Ovary (tissue), 9 donors: Measurements from ENCODE around the gene AQP1. TPM values are rescaled to one million over a fixed set of nuclear protein-coding genes. Genes with fewer than 3 reads are reported as not detected.

Source experiments
- DNase-seq, 5 donors: peaks; one replicate each; pipeline ENCODE4 v3.0.0-alpha.2; 2019 to 2020
- H3K27ac ChIP-seq, 2 donors: fragments of 200-600 bp; one replicate each; pipeline versions ENCODE4 v1.5.1 to v1.8.0; 2019 to 2022
- H3K27me3 ChIP-seq: fragments of 200-600 bp; one replicate; pipeline ENCODE4 v1.8.0; 2022
- H3K36me3 ChIP-seq: fragments of 200-600 bp; sonication (generic); one replicate; pipeline ENCODE4 v1.5.1; 2019
- H3K4me1 ChIP-seq: one replicate; pipeline ENCODE4 v1.8.1; 2013; ENCODE audit warnings: mild to moderate bottlenecking, moderate library complexity; ENCODE audit not compliant: insufficient read depth
- H3K4me3 ChIP-seq: fragments of 200-600 bp; sonication (generic); one replicate; pipeline ENCODE4 v1.5.1; 2017
- H3K9me3 ChIP-seq, 2 donors: fragments of 200-600 bp in 1 of 2; sonication (generic) in 1 of 2; one replicate each; pipeline versions ENCODE4 v1.5.1 to v1.8.1; 2013 to 2019; ENCODE audit warnings: mild to moderate bottlenecking in 1 of 2, moderate library complexity in 1 of 2
- CTCF ChIP-seq, 3 donors: fragments of 450-650 bp in 2 of 3; fragments of 200-600 bp in 1 of 3; IDR thresholded peaks; one replicate each; pipeline versions ENCODE4 v1.5.1 to v1.8.0; 2016 to 2022; ENCODE audit warnings: antibody characterized with exemption in 3 of 3, mild to moderate bottlenecking in 1 of 3
- EP300 ChIP-seq: sonication (generic); formaldehyde crosslinking; IDR thresholded peaks from one replicate; pipeline ENCODE4 v1.6.1; 2017; ENCODE audit warnings: antibody characterized with exemption
- POLR2A ChIP-seq: fragments of 450-650 bp; IDR thresholded peaks from one replicate; pipeline ENCODE4 v1.6.1; 2017; ENCODE audit warnings: antibody characterized with exemption, mild to moderate bottlenecking, moderate library complexity
- WGBS, 3 donors: extraction: QIAGEN DNeasy Blood & Tissue Kit in 1 of 3; methylation state at CpG; one replicate each; pipeline versions ENCODE4 v1.1.5 to v1.1.7; 2013 to 2017; 5-methylcytosine and 5-hydroxymethylcytosine counted together
- intact Hi-C, 4 donors: fragments of 100-400 bp; cut with DNase I; formaldehyde crosslinking; loops; one replicate each; pipeline versions ENCODE4 v1.11.0 to v1.15.1; 2022 to 2023
- polyA plus RNA-seq, 2 donors: library from polyadenylated mRNA; stranded (reverse); fragments of 200-250 nt in 1 of 2; fragments of 350-450 nt in 1 of 2; fragmentation: Illumina TruSeq in 1 of 2; extraction: RNeasy Lipid Tissue Mini Kit (QIAGEN cat#74804) in 1 of 2; gene quantifications; one replicate each; pipeline ENCODE4 v1.2.3, GENCODE V29; 2013 to 2014
- total RNA-seq, 7 donors: library from RNA; depleted of rRNA in 2 of 7; stranded (reverse); fragments of >200 nt in 2 of 7; fragmentation: NEBNext Ultra II Directional in 3 of 7; extraction: Animal tissue kit (Norgen Biotek cat#: 25700) in 3 of 7; gene quantifications; one replicate each; pipeline versions ENCODE4 v1.1.0 to v1.2.4, GENCODE V29; 2016 to 2023
- donor health status: DM: no; HTN: no; CAD: no; lungs with moderate emphysema.
- donor health status: DM: no; HTN: no; CAD: no.
- donor health status: Bipolar disorder and iron deficiency.
- donor health status: DM: yes; HTN: yes; CAD: no.
- donor health status: DM: no; HTN: no; CAD: no.
- donor health status: DM: yes; HTN: yes; CAD: no.

The AQP1 gene
- total and polyA plus RNA-seq, 9 donors = 10.2 to 151 (median 54.4) TPM

- Histone ChIP-seq H3K27ac (no peak overlapping the region), H3K36me3 (no peaks in the 10 kb centered on the region), H3K4me3 (no peak overlapping the region), H3K9me3 (no peaks in the 10 kb centered on the region), H3K4me1 (peaks cover 2% of the 10 kb centered on the region), H3K27me3 (no peaks in the 10 kb centered on the region)
- no peak for TF ChIP-seq EP300
- no peak for TF ChIP-seq POLR2A
- no peak for TF ChIP-seq CTCF (IDR thresholded peaks at IDR 0.05)
- peak in 2 of 5 donors; percentile 10 to 20 for DNase-seq
- intact Hi-C loops = no loop called here
- WGBS, 3 donors = 88 to 94% (median 93%) methylated on average over 4 of the region's 4 CpGs
These were observed 18.0 kb downstream of the AQP1 start for GRCh38 chr7:30929686-30930085.

DNA sequence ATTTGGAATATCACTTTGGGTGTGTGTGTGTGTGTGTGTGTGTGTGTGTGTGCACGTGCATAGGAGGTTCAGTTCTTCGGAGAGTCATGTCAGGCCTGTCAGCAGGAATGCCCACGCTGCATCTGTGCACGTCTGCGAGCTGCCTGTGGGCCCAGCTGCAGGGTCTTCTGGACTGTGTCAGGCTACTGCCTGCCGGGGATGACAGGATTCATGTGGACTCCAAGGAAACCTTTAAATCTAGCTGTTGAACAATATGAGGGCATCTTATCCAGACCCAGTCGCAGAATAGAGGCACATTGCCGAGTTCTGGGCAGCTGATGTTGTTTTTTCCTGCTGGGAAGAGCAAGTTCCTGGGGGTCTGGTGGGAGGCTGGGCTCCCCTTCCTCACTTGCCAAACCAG lies 19.0 kb downstream of the AQP1 start:
- TF ChIP-seq POLR2A (no peak), CTCF (IDR thresholded peaks at IDR 0.05) (no peak), EP300 (no peak)
- peaks cover 2% of the 10 kb centered on the region for H3K4me1 ChIP-seq
- H3K36me3 ChIP-seq = no peaks in the 10 kb centered on the region
- H3K27me3 ChIP-seq = no peaks in the 10 kb centered on the region
- H3K4me3 ChIP-seq = no peak overlapping the region
- WGBS, 3 donors = 21 to 36% (median 32%) methylated on average over 8 of the region's 8 CpGs
- H3K9me3 ChIP-seq = no peaks in the 10 kb centered on the region
- H3K27ac ChIP-seq = no peak overlapping the region
- intact Hi-C loops = no loop called here
- DNase-seq = peak in 4 of 5 donors; percentile 5 to 39 (median 10)

GRCh38 chr7:30931161-30931928 lies 19.7 kb downstream of the AQP1 start:
- H3K4me1 ChIP-seq = peaks cover 2% of the 10 kb centered on the region
- H3K27me3 ChIP-seq = no peaks in the 10 kb centered on the region
- H3K36me3 ChIP-seq = no peaks in the 10 kb centered on the region
- DNase-seq = peak in 3 of 5 donors; percentile 11 to 13 (median 11)
- no peak overlapping the region for H3K27ac ChIP-seq
- no peak for TF ChIP-seq EP300
- TF ChIP-seq POLR2A = no peak
- no peak for TF ChIP-seq CTCF (IDR thresholded peaks at IDR 0.05)
- H3K4me3 ChIP-seq = no peak overlapping the region
- intact Hi-C loops = no loop called here
- WGBS, 3 donors = 75 to 85% (median 83%) methylated on average over 24 of the region's 24 CpGs
- no peaks in the 10 kb centered on the region for H3K9me3 ChIP-seq

DNA sequence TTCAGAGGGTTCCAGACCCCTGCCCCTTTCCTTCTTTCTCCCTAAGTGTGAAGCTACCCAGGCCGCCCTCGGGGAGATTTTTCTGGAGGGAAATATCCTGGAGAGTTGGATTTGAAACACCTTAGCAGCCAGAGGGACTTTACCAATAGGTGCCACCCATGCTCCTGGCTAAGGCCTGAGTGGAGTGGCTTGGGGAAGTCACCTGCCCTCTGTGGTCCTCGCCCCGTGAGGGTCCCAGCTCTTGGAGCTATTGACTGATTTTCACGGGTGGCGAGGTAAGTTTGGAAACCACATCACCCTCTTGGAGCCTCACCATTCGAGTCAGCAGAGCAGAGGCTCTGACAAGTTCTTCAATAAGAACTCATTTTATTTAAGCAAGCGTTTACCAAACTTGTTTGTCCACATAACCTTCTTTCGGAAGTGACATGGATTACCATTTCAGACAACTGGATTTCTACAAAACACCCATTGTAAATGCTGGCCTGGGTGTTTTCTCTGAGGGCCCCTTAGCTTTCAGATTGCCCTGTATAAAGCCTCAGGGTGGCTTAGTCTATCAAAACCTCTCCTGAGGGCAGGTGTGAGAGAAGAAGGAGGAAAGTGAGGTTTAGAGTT lies 20.4 kb downstream of the AQP1 start:
- Histone ChIP-seq H3K27ac (no peak overlapping the region), H3K36me3 (no peaks in the 10 kb centered on the region), H3K4me1 (peaks cover 2% of the 10 kb centered on the region), H3K4me3 (no peak overlapping the region), H3K9me3 (no peaks in the 10 kb centered on the region), H3K27me3 (no peaks in the 10 kb centered on the region)
- WGBS, 3 donors = 92 to 95% (median 93%) methylated on average over 9 of the region's 9 CpGs
- TF ChIP-seq POLR2A (no peak), EP300 (no peak), CTCF (IDR thresholded peaks at IDR 0.05) (no peak)
- intact Hi-C loops = no loop called here
- no peak for DNase-seq
